NOMO-1 (cell line): ENCODE data around the gene GDF9.

Source experiments
- DNase-seq, 2 experiments: peaks; one replicate each; lab custom pipeline; 2025; ENCODE audit not compliant: unreplicated experiment in 2 of 2; lab: John Stamatoyannopoulos, UW

GDF9 gene

DNA sequence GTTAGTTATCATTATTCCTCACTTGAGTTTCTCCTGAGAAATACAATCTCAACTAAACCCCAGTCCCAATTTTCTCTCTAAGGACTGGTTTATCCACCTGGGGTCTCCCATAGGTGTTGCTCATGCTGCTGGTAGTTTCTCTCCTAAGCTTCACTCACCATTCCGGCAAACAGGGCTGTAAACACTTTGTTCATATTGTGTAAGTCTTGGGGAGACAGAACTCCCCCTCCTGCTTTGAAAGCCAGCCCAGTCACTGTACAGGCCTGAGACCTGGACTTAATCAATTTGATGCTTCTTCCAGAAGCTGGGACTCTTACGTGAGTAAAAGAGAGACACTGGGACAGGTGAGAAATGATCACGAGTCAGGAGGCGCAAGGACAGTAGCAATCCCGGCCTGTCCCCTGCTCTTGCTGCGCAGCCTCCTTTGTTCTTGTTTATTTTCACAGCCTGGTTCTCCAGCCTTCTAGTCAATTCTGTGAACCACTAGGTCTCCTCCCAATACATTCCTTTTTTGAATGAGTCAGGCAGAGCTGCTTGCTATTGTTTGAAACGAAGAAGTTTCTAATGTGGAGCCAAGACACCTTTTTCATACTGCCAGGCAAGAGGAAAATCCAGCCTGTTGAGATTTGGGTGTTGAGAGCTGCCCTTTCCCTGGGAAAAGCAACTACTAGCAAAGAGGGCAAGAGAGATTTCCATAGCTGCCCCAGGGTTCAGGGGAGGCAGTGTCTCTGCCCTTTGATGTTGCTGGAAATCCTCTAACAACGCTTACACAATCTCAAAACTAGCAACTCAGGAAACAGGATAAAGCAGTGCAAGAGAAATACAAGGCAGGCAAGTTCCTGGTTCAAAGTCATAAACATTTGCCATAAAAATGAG lies 26.6 kb downstream of the GDF9 start:
- peak in 1 of 2 experiments; percentile 25 for DNase-seq

- no peak for DNase-seq
Measured at GRCh38 chr5:132838516-132839282, 27.6 kb downstream of the GDF9 start.

- no peak for DNase-seq
Measured at GRCh38 chr5:132837868-132838267, 28.4 kb downstream of the GDF9 start.

DNA sequence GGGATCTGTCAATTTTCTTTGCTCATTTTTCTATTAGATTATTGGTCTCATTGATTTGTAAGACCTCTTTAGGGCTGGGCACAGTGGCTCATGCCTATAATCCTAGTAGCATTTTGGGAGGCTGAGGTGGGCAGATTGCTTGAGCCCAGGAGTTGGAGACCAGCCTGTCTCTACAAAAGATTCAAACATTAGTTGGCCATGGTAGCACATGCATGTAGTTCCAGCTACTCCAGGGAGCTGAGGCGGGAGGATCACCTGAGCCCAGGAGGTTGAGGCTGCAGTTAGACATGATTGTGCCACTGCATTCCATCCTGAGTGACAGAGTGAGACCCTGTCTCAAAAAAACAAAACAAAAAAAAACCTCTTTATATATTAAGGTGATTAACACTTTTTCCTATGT lies 29.4 kb downstream of the GDF9 start:
- DNase-seq = no peak

GRCh38 chr5:132834057-132834456 lies 32.2 kb downstream of the GDF9 start:
- no peak for DNase-seq

DNA sequence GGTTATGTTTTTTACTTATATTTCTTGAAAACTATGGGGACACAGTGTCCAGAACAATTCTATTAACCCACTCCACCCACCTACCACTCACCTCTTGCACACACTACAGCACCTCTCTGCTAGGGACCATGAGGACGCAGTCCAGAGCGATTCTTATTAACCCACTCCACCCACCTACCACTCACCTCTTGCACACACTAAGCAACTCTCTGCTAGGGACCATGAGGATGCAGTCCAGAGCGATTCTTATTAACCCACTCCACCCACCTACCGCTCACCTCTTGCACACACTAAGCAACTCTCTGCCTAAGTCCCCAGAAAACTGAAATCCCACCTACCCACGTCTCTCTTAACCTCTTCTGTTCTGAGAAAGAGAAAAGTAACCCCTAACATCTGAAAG lies 33.7 kb downstream of the GDF9 start:
- DNase-seq = no peak

DNA sequence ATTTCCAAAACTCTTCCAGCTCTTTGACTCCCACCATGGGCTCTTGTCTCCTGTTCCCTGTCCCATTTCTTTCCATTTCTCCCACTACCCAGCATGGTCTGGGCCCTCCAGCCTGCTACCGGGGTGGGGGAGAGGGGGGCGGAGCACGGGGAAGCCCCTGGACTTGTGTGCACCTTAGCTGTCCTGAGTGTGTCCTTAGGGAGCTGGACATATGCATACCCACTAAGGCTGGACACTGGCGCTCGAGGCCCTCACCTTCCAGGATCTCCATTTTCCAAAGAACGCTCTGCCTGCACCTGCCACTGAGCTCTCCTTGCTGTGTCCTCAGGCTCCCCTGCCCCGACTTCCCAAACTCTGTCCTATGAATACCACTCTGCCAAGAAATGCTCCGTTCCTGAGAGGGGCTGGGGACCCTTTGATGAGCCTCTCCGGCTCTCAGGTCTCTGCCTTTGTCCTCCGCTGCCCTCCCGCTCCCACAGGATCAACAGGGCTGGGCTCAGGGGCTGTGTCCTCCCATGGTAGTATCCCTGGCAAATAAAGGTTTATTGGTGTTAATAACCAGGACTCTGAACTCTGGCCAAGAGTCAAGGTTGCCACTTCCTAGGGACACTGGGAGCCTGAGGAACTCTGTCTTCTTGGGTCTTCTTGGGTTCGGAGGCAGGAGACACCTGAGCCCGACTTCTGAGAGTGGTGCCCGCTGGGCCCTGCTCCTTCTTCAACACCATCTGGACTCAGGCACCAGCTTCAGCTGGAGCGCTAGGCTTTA lies 35.0 kb downstream of the GDF9 start:
- DNase-seq = no peak

DNA sequence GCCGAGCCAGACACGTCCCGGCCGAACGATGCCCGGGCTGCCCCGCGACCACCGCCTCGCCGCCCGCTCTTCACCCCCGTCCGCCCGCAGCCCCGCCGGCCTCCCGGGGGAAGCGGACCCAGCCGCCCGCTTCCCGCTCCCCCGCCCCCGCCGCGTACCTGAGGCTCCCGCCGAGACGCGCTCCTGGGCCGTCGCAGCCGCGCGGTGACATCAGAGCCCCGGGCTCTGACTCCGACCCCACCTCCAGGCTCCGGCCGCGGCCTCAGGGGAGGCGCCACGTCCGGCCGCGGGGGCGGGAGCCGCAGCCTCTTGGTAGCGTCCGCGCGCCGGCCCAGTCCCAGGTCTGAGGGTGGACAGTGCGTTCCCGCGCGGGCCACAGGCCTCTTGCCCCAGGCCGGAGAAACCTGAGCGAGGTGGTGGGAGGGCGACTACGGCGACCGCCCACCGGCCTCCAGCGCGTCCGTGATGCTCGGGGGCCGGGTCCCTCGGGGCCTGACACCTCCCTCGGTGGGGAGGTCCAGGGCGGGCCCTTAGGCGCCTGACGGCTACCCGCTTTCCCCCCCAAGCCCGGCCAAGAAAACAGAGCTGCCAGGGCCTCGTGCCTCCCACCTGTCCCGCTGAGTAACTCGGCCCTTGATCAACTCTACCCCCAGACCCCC lies 35.7 kb downstream of the GDF9 start, which contains the start of gene SHROOM1:
SHROOM1 (minus strand) TSS at position 212 of the 659 bp plus-strand sequence. CDS start 4,507 bp downstream, outside the sequence.
- peak; percentile 23 to 38 for DNase-seq

DNA sequence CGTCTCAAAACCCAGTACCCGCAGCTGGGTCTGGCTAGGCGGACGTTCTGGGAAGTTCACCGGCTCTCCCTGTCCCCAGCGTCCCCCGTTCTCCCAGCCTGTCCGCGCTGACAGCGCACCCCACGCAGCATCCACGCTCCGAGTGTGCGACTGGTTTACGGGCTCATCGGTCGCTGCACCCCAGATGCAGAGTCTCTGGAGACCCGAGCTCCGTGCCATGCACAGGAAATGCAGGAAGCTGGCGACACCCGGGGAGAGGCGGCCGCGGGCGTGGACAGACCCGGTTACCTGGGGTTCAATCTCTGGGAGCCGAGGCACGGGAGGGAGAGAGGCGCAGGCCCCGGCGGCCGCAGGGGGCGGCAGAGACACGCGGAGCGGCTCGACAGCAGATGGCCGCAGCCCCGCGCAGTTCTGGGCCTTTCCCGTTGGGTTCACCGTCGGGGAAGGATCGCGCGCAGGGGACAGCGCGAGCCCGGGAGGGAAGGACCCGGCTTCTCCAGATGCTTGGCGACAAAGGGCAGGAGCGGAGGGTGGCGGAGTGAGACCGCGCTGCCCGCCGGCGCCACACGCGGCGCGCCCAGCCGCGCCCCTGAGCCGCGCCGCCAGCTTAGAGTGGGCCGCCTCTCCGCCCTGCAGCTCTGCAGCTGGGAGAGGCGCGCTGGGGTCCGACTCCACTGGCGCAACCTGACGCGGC lies 36.4 kb downstream of the GDF9 start:
- peak; percentile 74 for DNase-seq

DNA sequence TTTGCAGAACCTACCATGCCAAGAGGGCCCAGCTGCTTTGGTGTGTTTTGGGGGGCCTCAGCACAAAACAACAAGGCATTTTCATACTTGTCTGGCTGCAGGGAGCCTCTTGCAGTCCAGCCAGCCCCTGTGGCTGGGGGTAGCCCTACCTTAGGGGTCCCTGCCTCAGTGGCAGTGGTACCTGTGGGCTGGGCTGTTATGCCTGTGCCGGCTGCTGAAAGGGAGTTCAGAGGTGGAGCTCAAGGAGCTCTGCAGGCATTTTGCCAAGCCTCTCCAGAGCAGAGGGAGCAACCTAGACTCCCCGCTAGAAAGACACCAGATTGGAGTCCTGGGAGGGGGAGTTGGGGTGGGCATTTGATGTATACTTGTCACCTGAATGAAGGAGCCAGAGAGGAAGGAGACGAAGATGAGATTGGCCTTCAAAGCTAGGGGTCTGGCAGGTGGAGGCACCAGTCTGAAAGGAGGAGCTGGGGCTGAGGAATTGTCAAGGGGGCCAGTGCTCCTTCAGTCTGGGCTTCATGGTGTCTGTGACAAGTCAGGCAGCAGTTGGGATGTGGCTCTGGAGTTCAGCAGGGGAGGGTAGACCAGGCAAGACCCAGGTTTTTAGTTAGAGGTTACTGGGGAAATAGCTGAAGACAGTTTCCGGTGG lies 37.3 kb downstream of the GDF9 start:
- no peak for DNase-seq

GRCh38 chr5:132827943-132828673 lies 38.2 kb downstream of the GDF9 start:
- DNase-seq = no peak

DNA sequence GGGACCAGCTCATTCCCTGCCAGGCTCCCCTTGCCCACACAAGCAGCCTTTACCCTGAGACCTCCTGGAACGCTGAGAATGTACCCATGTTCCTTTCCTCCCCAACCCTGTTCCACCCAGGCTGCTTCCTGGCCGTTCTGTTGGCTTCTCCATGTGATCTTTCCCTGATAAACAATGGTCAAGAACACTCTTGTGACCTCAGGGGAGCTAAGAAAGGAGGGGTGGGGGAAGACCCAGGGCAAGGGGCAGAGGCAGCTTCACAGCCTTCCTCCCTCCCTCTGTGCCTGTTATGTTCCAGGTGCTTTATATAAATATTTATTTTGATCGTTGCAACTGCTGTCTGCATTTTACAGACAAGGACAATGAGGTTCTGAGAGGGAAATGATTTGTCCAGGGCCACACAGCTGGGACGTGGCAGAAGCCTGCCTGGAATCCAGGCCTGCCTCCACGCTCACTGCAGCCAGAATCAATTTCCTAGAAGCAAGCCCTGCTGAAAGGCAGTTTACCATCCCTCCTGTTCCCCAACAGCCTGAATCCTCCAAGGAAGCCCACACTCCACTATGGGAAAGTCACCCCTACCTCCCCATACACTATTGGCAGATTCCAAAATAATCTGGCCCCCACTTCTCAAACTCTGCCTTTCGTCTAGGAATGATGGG lies 39.7 kb downstream of the GDF9 start:
- no peak for DNase-seq

- DNase-seq = no peak
Measured at GRCh38 chr5:132825834-132826391, 40.4 kb downstream of the GDF9 start.

- DNase-seq = no peak
Measured at GRCh38 chr5:132825033-132825833, 41.0 kb downstream of the GDF9 start.

- no peak for DNase-seq
Measured at GRCh38 chr5:132824426-132824825, 41.8 kb downstream of the GDF9 start.

DNA sequence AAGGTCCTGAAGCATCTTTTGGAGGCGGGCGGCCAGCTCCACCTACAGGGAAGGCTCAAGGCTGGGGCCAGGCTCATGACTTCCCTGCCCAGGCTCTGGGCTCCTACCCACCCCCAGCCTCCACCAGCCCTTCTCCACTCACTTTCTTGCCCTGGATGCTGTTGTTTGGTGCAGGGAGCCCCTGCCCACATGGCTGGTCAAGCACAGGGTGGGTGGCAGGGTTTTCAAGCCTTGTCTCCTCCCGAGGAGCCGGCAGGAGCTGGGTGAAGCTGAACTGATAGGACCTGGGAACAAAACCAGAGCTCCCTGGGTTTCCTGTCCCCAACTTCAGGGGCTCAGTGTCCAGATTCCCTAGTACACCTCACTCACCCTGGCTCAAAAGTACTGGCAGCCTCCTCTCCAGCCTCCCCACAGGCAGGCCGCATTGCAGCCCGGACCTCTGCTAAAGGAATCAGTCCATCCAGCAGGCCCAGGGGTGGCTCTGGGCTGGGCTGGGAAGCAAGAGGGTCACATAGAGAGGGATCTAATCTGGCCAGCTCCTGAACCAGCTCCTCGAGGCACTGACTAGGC lies 42.7 kb downstream of the GDF9 start:
- DNase-seq = no peak
